Islet of Langerhans (tissue), 1 donor: ENCODE data around the gene FLVCR1.

Experiments used
- FAIRE-seq: peaks from one replicate; lab custom pipeline; 2011; peaks lifted over from hg19 to GRCh38; lab: Jason Lieb, UNC

The FLVCR1 gene

DNA sequence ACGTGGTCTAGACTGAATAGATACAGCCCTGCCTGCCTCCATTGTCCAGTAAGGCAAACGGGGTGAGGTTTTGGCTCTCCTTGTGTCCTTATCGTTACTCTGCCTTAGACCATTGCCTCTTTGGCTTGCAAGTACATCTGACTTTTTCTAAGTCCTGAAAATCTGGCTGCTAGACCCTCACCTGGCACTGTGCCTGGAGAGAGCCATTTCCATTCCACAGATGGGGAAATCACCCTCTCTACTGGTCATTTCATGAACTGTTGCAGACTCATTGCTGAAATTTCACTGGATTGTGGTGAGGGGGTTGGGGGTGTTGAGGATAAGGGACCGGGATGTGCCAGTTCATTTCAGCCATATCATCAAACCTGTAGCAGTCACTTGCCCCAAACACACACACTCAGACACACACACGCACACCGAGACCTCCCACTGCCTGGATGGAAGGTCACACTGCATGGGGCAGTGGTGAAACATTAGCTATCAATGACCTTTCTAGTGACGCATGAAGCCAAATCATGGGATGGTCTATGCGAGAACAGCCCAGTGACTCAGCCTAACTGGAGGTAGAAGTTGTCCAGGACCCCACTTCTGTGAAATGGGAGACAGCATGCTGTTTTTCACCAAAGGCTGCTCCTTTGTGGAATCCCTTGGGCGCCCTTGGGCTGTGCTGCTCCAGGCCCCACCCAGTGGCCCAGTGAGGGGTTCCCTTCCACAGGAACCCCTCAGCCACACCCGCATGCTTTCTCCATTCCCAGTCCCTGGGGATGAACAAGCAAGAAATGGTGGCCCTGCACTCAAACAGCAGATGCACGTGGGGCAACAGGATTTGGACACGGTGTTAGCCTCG is 57.4 kb downstream of the FLVCR1 start:
- no peak for FAIRE-seq

DNA sequence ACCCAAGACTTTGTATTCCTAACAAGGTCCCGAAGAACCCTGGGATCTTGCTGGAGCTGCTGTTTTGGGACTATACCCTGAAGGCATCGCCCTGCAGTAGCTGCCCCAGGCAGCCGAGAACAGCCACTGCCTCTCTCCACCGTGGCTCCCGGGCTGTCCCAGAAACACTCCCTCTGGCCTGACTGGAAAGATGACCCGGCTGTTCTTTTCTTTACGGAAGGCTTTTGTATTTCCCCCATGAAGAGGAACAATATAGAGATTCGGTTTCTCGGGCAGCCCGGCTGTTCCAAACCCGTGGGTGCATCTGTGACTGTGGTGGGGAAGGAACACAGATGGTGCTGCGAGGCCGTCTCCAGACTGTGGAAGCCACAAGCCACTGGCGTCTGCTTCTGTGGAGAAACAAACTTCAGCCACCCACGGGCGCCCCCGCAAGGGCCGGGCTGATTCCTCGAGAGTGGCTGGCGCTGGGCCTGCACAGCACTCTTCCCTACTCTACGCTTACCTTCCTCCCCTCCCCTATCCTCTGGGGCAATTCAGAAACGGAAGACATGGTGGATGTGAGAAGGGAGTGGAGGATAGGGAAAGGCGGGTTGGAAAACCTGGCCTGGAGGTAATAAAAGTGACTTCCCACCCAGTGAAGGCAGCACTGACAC is 58.5 kb downstream of the FLVCR1 start:
- FAIRE-seq, result no peak

DNA sequence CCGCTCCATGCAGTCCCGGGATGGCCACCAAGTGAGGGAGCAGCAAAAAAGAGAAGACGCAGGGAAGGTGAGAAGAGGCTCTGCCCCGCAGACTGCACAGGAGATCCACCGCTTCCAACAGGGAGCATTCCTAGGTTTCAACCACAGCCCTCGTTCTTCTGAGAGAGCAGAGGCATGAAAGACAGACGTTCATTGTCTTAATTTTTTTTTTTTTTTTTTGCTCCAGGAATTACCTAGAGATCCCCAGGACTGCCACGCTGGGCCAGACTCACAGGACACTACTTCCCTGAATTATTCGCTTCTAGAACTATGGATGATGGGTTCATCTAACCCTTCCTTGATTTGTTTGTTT is 59.0 kb downstream of the FLVCR1 start:
- no peak for FAIRE-seq

DNA sequence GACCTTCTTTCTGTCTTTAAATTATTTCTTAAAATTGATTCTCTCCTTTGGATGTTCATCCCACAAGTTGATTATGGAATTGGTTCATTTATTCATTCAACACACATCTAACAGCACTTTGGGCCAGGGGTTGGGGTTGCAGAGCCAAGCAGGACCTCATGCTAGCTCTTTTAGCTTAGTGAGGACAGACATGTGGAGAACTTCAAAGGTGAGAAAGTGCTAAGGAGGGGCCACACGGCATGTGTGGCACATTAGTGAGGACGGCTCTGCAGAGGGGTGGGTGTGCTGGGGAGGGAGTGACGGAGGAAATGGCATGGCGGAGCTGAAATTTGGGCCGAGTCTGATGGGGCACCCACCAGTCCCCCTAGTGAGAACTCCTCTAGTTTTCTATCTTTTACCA is 59.8 kb downstream of the FLVCR1 start:
- no peak for FAIRE-seq

DNA sequence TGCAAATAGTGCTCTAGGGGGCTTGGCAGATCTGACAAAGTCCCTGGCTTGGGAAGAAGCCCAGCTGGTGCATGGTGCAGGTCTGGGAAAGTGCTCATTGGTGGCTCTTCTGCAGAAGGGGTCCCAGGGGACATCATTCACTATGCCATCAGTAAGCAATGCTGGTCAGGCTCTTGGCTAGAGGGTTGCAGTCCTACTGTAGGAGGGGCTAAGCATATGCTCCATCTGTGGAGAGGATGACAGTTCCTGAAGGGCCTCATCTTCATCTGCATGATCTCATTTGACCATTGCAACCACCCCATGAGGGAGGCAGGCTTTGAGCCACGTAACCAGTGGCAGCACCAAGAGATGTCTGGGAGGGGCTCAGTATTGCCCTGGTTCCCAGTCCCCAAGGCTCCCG is 60.7 kb downstream of the FLVCR1 start:
- no peak for FAIRE-seq

DNA sequence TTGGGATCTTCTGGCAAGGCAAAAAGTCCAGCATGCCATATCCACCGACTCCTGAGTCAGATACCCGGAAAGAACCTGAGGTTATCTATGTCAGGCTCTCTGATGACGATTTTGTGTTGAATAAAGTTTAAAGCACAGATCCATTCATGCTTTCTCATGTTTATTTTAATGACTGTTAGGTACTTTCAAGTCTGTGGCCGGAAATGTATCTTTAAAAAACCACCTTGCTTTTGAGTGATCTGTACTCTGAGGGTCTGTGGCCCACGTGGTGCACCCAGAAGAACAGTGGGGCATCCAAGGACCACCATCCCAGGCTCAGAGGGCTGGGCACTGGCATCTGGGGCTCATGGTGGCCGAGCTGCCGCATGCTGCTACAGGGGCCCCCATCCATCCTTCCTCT is 62.2 kb downstream of the FLVCR1 start:
- no peak for FAIRE-seq

- FAIRE-seq, result no peak
Measured at GRCh38 chr1:212920896-212921295, 62.8 kb downstream of the FLVCR1 start.

DNA sequence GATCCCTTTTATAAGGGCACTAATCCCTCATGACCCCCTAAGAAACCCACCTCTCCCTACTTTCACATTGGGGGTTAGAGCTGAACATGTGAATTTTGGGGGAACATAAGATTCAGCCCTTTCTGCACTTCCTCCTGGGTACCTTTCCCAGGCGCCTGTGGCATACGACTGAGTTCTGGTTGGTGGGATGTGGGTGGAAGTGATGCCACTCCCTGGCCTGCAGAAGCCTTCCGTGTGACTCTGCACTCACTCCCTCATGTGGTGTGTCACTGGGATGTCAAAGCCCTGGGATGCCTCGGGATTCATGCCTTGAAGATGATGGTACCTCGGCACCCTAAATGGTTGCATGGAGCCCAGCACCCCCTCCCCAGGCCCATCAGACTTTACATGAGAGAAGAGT is 63.9 kb downstream of the FLVCR1 start:
- FAIRE-seq, result no peak

GRCh38 chr1:212926372-212926771 is 68.3 kb downstream of the FLVCR1 start:
- FAIRE-seq, result no peak

GRCh38 chr1:212928323-212929291 is 70.5 kb downstream of the FLVCR1 start:
- FAIRE-seq, result no peak

DNA sequence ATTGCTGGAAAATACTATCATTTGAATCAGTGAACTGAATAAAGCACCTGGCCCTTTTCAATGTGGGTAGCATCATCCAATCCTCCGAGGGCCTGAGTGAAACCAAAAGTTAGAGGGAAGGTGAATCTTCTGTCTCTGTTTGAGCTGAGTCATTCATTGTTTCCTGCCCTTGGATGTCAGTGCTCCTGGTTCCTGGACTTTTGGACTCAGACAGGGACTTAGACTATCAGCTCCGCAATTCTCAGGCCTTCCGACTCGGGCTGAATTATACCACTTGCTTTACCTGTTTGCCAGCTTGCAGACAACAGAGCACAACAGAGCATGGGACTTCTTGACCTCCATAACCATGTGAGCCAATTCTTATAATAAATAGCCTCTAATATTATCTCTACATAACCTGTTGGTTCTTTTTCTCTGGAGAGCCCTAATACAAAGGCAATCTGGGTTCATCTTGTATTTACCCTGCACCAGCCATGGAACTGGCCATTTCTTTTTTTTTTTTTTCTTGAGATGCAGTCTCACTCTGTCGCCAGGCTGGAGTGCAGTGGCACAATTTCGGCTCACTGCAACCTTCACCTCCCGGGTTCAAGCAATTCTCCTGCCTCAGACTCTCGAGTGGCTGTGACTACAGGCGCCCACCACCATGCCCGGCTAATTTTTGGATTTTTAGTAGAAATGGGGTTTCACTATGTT is 73.1 kb downstream of the FLVCR1 start:
- no peak for FAIRE-seq

- FAIRE-seq, result no peak
Measured at GRCh38 chr1:212933815-212934471, 75.9 kb downstream of the FLVCR1 start.

DNA sequence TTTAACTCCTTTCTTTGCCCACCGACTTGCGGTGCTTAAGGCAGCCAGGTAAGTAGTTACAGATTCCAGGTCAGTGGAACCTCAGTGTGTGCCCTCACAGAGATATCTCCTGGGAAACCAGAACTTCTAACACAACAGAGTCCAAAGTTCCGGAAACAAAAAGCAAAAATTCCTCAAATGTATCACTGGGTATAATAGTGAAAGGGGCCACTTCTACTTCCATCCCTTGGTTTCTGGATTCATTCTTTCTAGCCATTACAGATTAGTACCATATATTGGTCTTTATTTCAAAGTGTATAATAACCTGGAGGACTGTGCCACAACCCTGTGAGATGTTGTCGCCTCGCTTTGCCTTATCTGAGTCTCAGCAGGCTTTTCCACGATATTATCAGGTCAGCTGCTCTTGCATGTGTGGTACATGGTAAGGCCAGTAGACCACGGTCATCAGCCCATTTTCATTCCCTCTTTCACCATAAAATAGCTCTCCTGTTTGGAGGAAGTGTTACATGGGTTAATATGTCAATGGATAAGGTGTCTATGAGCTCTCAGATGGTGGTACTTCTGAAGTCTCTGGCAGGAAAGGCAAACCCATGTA is 77.4 kb downstream of the FLVCR1 start:
- no peak for FAIRE-seq

GRCh38 chr1:212937034-212937433 is 79.0 kb downstream of the FLVCR1 start:
- FAIRE-seq, result no peak

DNA sequence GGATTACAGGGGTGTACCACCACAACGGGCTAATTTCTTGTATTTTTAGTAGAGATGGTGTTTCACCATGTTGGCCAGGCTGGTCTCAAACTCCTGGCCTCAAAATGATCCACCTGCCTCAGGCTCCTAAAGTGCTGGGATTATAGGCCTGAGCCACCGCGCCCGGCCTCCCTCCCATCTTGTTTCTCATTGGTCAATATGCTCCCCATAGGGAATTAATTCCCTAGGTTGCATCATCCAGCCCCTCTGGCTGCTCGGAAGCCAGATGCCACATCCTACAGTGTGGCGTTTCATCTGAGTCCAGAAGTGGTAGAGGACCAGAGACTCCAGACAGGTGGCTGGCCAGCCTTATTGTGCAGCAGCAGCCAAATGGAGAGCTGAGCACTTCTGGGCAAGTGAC is 80.8 kb downstream of the FLVCR1 start:
- no peak for FAIRE-seq

GRCh38 chr1:212941452-212941851 is 83.4 kb downstream of the FLVCR1 start:
- no peak for FAIRE-seq

GRCh38 chr1:212942679-212943392 is 84.8 kb downstream of the FLVCR1 start:
- no peak for FAIRE-seq

GRCh38 chr1:212943393-212943710 is 85.3 kb downstream of the FLVCR1 start:
- no peak for FAIRE-seq

DNA sequence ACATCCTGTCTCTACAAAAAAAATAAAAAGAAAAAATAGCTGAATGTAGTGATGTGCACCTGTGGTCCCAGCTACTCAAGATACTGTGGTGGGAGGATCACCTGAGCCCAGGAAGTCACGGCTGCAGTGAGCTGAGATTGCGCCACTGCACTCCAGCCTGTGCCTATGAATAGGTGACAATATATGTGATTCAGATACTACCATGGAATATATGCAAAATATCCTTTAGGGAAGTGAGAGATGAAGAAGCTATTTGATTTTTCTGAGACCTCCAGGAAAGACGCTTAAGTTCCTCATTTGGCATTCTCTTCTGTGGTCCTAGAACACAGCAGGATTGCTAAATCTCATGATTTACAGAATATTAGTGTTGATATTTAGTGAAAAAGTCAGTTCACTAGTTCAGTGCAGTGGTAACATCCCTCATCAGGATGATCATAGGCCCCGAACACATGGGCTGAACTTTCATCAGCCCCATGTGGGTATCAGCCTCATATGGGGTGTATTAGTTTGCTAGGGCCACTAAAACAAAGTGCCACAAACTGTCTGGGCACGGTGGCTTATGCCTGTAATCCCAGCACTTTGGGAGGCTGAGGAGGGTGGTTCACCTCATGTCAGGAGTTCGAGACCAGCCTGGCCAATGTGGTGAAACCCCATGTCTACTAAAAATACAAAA is 86.3 kb downstream of the FLVCR1 start:
- FAIRE-seq, result no peak

DNA sequence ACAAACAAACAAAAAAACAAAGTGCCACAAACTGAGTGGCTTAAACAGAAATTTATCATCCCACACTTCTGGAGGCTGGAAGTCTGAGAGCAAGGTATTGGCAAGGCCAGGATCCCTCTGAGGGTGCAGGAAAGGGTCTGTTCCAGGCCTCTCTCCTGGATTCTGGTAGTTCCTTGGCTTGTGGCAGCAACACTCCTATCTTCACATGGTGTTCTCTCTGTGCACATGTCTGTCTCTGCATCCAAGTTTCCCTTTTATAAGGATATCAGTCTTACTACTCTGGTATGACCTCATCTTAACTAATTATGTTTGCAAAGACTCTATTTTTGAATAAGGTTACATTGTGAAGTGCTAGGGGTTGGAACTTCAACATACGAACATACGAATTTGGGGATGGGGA is 87.0 kb downstream of the FLVCR1 start:
- FAIRE-seq, result no peak
